Activated CD4-positive, alpha-beta T cell treated with anti-CD3 and anti-CD28 coated beads, Interleukin-2, amount 50 U/mL, for 4 hours (primary cell): ENCODE results near the gene GARIN5A.

Experiments
- DNase-seq, 2 experiments: peaks; one replicate each; pipeline ENCODE4 v3.0.0-alpha.2; 2020

The GARIN5A gene

GRCh38 chr19:50476224-50476906 lies at the start of gene GARIN5A, which contains the start of gene EMC10:
TSS of gene GARIN5A (minus strand) at chr19:50476848. CDS start at chr19:50476388, 460 bp downstream.
TSS of gene EMC10 (plus strand) at chr19:50476507. CDS start at chr19:50476545, 38 bp downstream.
- peak; percentile 88 for DNase-seq

- no peak for DNase-seq
These were observed 46.2 kb upstream of the GARIN5A start for GRCh38 chr19:50522881-50523280.

- no peak for DNase-seq
These were observed 44.3 kb upstream of the GARIN5A start for GRCh38 chr19:50520822-50521465.

GRCh38 chr19:50519006-50519575 lies 42.4 kb upstream of the GARIN5A start:
- no peak for DNase-seq

- DNase-seq, result no peak
These were observed 41.7 kb upstream of the GARIN5A start for GRCh38 chr19:50518091-50519005.

- no peak for DNase-seq
These were observed 41.0 kb upstream of the GARIN5A start for GRCh38 chr19:50517704-50518075.

- DNase-seq, result no peak
These were observed 40.5 kb upstream of the GARIN5A start for GRCh38 chr19:50516964-50517703.

- DNase-seq, result no peak
These were observed 39.8 kb upstream of the GARIN5A start for GRCh38 chr19:50516456-50516855.

GRCh38 chr19:50515168-50515561 lies 38.5 kb upstream of the GARIN5A start:
- DNase-seq, result no peak

- no peak for DNase-seq
These were observed 37.9 kb upstream of the GARIN5A start for GRCh38 chr19:50514346-50515167.

- no peak for DNase-seq
These were observed 37.2 kb upstream of the GARIN5A start, which contains the start of gene ASPDH for GRCh38 chr19:50513746-50514345. TSS of gene ASPDH (minus strand) at chr19:50513913. CDS start at chr19:50513823, 90 bp downstream.

- no peak for DNase-seq
These were observed 36.5 kb upstream of the GARIN5A start for GRCh38 chr19:50512999-50513745.

GRCh38 chr19:50512112-50512998 lies 35.7 kb upstream of the GARIN5A start:
- no peak for DNase-seq

- DNase-seq, result peak; percentile 97 to 98
These were observed 34.6 kb upstream of the GARIN5A start, which contains the start of gene JOSD2 for GRCh38 chr19:50511069-50511822. TSS of gene JOSD2 (minus strand) at chr19:50511191. CDS start at chr19:50510431, 760 bp downstream.

GRCh38 chr19:50510700-50511068 lies 34.0 kb upstream of the GARIN5A start:
- no peak for DNase-seq

- DNase-seq, result no peak
These were observed 33.5 kb upstream of the GARIN5A start for GRCh38 chr19:50510121-50510670.

- DNase-seq, result no peak
These were observed 32.7 kb upstream of the GARIN5A start for GRCh38 chr19:50509366-50509765.

- DNase-seq, result no peak
These were observed 32.2 kb upstream of the GARIN5A start for GRCh38 chr19:50508843-50509190.
